ENCODE data around the gene NOL6. TPM values are rescaled to one million over a fixed set of nuclear protein-coding genes. Genes with fewer than 3 reads are reported as not detected.
A peak's percentile ranks its signal among the peaks of the same experiment; 100 is the strongest.

The NOL6 gene
- total RNA-seq, 2 experiments from 2014 or later: 39.0 to 39.4 TPM

DNA sequence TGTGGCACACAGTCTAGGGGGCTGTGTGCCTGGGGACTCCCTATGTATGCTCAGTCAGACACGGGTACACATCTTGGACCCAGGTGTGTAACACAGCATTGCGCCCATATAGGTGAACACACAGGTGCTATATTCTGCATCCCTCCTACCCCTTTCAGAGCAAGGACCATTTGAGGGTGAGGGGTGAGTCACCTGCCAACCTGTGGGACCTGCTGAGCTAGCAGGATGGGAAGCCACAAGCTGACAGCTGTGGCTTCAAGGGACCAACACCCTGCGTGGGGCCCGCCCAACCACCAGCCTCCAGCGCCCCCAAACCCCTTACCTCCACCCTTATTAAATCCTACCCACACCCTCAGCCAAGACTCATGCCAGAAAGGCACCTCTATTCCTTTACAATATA, 56.7 kb downstream of the NOL6 start:
- CTCF ChIA-PET: interaction anchor here (0.6 to 3.2 kb wide), 6 partner anchors 10 to 104 kb away, joined by 3 to 34 read pairs (median 6); no protein-coding TSS in a partner anchor

DNA sequence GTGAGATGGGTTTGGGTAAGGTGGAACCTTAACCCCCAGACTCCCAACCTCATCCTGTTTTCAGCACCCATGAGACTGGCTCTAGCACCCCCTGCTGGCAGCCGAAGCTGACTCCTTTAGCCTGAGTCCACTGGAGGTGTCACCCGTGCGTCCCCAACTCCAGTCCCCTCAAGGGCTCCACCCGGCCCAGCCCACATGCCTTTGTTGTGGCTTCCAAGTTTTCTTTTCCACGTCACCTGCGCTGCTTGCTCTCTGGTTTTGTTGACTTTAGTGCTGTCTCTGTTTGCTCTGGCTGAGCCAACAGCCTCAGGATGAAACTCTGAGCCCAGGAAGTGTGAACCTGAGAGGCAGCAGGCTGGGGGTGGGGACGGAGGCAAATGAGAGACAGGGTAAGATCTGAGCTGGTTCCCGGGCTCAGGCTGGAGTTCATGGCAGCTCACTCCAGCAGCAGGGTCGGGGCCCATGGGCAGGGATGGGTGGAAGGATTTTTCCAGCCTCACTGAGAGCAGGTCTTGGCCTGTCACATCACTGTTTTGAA, 58.2 kb downstream of the NOL6 start:
- ChIA-PET CTCF (interaction anchor here (0.6 to 4.3 kb wide), 36 partner anchors 9 to 1192 kb away, joined by 3 to 34 read pairs (median 4); partner anchors contain the start of genes ANKRD18B, AQP3, NFX1 and NOL6), POLR2A (interaction anchor here (1.0 to 1.4 kb wide), 2 partner anchors 58 to 105 kb away, joined by 3 to 5 read pairs; partner anchors contain the start of gene NOL6)
- H3K27ac Mint-ChIP-seq: peak overlapping the region; percentile 95
- DNase-seq: peak; percentile 97
- ATAC-seq: peak; percentile 92
- H3K27me3 Mint-ChIP-seq: no peaks in the 10 kb centered on the region
- intact Hi-C loops (cut with DNase I, micrococcal nuclease): loop anchor here (1.0 to 5.0 kb wide), 7 partner anchors 31 to 338 kb away; partner anchors contain the start of gene SMU1 (in 1 of the 2)
- H3K36me3 Mint-ChIP-seq (ENCODE audit: low read depth): no peaks in the 10 kb centered on the region
- H3K4me3 Mint-ChIP-seq: peak overlapping the region; percentile 31
- H3K9me3 Mint-ChIP-seq (ENCODE audit: low read depth): no peaks in the 10 kb centered on the region
- peaks cover 41% of the 10 kb centered on the region for H3K4me1 Mint-ChIP-seq

More for the DNA sequence above, 56.7 kb downstream of the NOL6 start:
- Mint-ChIP-seq H3K9me3 (ENCODE audit: low read depth) (no peaks in the 10 kb centered on the region), H3K36me3 (ENCODE audit: low read depth) (no peaks in the 10 kb centered on the region), H3K27me3 (no peaks in the 10 kb centered on the region), H3K27ac (peak overlapping the region; percentile 64), H3K4me1 (peaks cover 41% of the 10 kb centered on the region), H3K4me3 (no peak overlapping the region)
- POLR2A ChIA-PET: no interaction called here
- ATAC-seq: no peak
- intact Hi-C loops (cut with DNase I, micrococcal nuclease): loop anchor here (5.0 kb wide), 2 partner anchors 130 to 340 kb away; partner anchors contain the start of gene SMU1 (in 1 of the 2)
- DNase-seq: peak; percentile 45

GRCh38 chr9:33414889-33415500, 58.7 kb downstream of the NOL6 start:
- POLR2A ChIA-PET: interaction anchor here (1.0 kb wide), 1 partner anchor 58 kb away, joined by 3 read pairs; the partner anchor contains the start of gene NOL6
- H3K36me3 Mint-ChIP-seq (ENCODE audit: low read depth): no peaks in the 10 kb centered on the region
- CTCF ChIA-PET: interaction anchor here (0.8 to 4.3 kb wide), 27 partner anchors 11 to 307 kb away, joined by 3 to 34 read pairs (median 5); partner anchors contain the start of genes ANKRD18B, AQP3, NFX1 and NOL6
- H3K9me3 Mint-ChIP-seq (ENCODE audit: low read depth): no peaks in the 10 kb centered on the region
- peak overlapping the region; percentile 95 for H3K27ac Mint-ChIP-seq
- ATAC-seq (no peak), DNase-seq (no peak)
- intact Hi-C loops (cut with DNase I, micrococcal nuclease): loop anchor here (1.0 to 5.0 kb wide), 7 partner anchors 31 to 338 kb away; partner anchors contain the start of gene SMU1 (in 1 of the 2)
- H3K27me3 Mint-ChIP-seq: no peaks in the 10 kb centered on the region
- peak overlapping the region; percentile 31 for H3K4me3 Mint-ChIP-seq
- peaks cover 41% of the 10 kb centered on the region for H3K4me1 Mint-ChIP-seq

DNA sequence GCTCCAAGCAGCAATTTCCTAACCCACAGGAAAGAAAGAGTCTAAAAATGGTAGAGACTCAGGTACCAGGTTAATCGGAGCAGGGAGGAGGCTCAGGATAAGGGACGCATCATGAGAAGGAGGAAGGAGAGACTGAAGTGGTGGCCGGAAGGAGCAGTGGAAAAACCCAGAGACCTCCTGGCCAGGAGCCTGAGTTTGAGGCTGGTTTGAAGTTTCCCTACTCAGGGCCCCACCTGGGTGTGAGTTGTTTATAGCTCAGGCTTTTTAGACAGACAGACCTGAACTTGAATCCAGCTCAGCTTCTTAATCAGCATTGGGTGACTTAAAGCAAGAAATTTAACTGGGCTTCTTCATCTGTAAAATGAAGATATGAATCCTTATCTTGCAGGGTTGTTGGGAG, 59.5 kb downstream of the NOL6 start:
- intact Hi-C loops (cut with DNase I, micrococcal nuclease): no loop called here
- ChIA-PET CTCF (interaction anchor here (1.0 to 5.0 kb wide), 13 partner anchors 10 to 308 kb away, joined by 3 to 36 read pairs (median 11); partner anchors contain the start of genes AQP3 and NOL6), POLR2A (no interaction called here)
- no peaks in the 10 kb centered on the region for H3K9me3 Mint-ChIP-seq (ENCODE audit: low read depth)
- H3K27ac Mint-ChIP-seq: peak overlapping the region; percentile 11
- DNase-seq: peak; percentile 30
- H3K27me3 Mint-ChIP-seq: no peaks in the 10 kb centered on the region
- ATAC-seq: no peak
- no peak overlapping the region for H3K4me3 Mint-ChIP-seq
- peaks cover 41% of the 10 kb centered on the region for H3K4me1 Mint-ChIP-seq
- no peaks in the 10 kb centered on the region for H3K36me3 Mint-ChIP-seq (ENCODE audit: low read depth)

Small RNA genes lying within 50 kb of the gene (microRNA-seq; reads per million reads assigned to microRNA genes)
- gene MIR6851 (ENCODE audit: borderline replicate concordance): not detected

Other genes starting within 250 kb of the NOL6 start
- gene SPINK4, start 233.8 kb downstream of the NOL6 start, total RNA-seq: not detected
- gene BAG1, start 209.2 kb downstream of the NOL6 start, total RNA-seq: 10 to 100 TPM; 47.9 to 65.8 TPM
- gene CHMP5, start 208.9 kb downstream of the NOL6 start, total RNA-seq: 100 to 1,000 TPM; 102 to 106 TPM
- gene NFX1, start 183.4 kb downstream of the NOL6 start, total RNA-seq: 10 to 100 TPM; 31.2 to 33.7 TPM
- gene AQP7, start 71.4 kb downstream of the NOL6 start, total RNA-seq: not detected
- gene AQP3, start 26.3 kb downstream of the NOL6 start, total RNA-seq: 10 to 100 TPM in 1 of 2 experiments, 1 to 10 TPM in 1; 8.5 to 11.3 TPM
- gene ANKRD18B, start 50.3 kb upstream of the NOL6 start, total RNA-seq: 1 to 10 TPM; 1.5 to 2.2 TPM

Data from activated CD4-positive, alpha-beta T cell treated with anti-CD3 and anti-CD28 coated beads for 36 hours (primary cell).